K562 (cell line): ENCODE results near the gene NEB. TPM values are rescaled to one million over a fixed set of nuclear protein-coding genes. Genes with fewer than 3 reads are reported as not detected.

Experiments
- ARHGAP35 ChIP-seq: fragments of 450-650 bp; IDR thresholded peaks from 2 replicates; pipeline ENCODE4 v1.6.1; 2018; ENCODE audit not compliant: partially characterized antibody
- CCNT2 ChIP-seq: IDR thresholded peaks from 2 replicates; pipeline ENCODE4 v1.6.1; 2011; ENCODE audit warnings: borderline replicate concordance, low read depth, mild to moderate bottlenecking, moderate library complexity, mixed read lengths, low read length; ENCODE audit not compliant: insufficient read length; ENCODE audit errors: extremely low read depth
- CEBPZ ChIP-seq: fragments of 150-350 bp; IDR thresholded peaks from 2 replicates; pipeline ENCODE4 v1.6.1; 2014; ENCODE audit warnings: low read depth, mild to moderate bottlenecking, low read length, borderline replicate concordance
- ELK1 ChIP-seq: sonication (generic); formaldehyde crosslinking; IDR thresholded peaks from 2 replicates; pipeline ENCODE4 v1.8.1; 2022; ENCODE audit warnings: missing genetic modification reagents
- FOXJ2 ChIP-seq: fragments of 200-800 bp; sonication (Bioruptor generic); IDR thresholded peaks from 2 replicates; pipeline ENCODE4 v1.6.1; 2016; ENCODE audit warnings: missing genetic modification characterization, missing compliant biosample characterization
- JUN ChIP-seq, 2 experiments: sonication (generic) in 1 of 2; formaldehyde crosslinking in 1 of 2; IDR thresholded peaks; 2 replicates each; pipeline versions ENCODE4 v1.6.1 to v1.8.0; 2012 to 2022; ENCODE audit warnings: borderline replicate concordance in 2 of 2, mild to moderate bottlenecking in 2 of 2, improper control_type of control experiment in 1 of 2, low read depth in 1 of 2, low read length in 1 of 2, missing genetic modification reagents in 1 of 2
- KAT8 ChIP-seq: fragments of 450-650 bp; IDR thresholded peaks from 2 replicates; pipeline ENCODE4 v1.6.1; 2016; ENCODE audit warnings: low read depth, mild to moderate bottlenecking
- L3MBTL2 ChIP-seq: fragments of 450-650 bp; IDR thresholded peaks from 2 replicates; pipeline ENCODE4 v1.6.1; 2016; ENCODE audit warnings: mild to moderate bottlenecking, moderate library complexity
- MAFG ChIP-seq: fragments of 450-650 bp; conservative IDR thresholded peaks from 2 replicates; pipeline ENCODE4 v1.6.1; 2016; ENCODE audit warnings: missing genetic modification characterization, missing compliant biosample characterization
- MEF2D ChIP-seq: conservative IDR thresholded peaks from 2 replicates; pipeline ENCODE4 v1.6.1; 2016; ENCODE audit warnings: low read depth, missing genetic modification characterization, missing compliant biosample characterization
- NFE2L1 ChIP-seq: fragments of 450-650 bp; IDR thresholded peaks from 2 replicates; pipeline ENCODE4 v1.6.1; 2016; ENCODE audit warnings: missing genetic modification characterization, low read depth, mild to moderate bottlenecking, missing compliant biosample characterization, moderate library complexity, borderline replicate concordance
- SLC30A9 ChIP-seq: fragments of 250-450 bp; sonication (Bioruptor Pico); IDR thresholded peaks from 2 replicates; pipeline ENCODE4 v1.8.0; 2022; ENCODE audit warnings: mild to moderate bottlenecking, moderate library complexity
- SNRNP70 ChIP-seq: fragments of 200-400 bp; formaldehyde crosslinking; optimal IDR thresholded peaks from 2 replicates; pipeline ENCODE3; 2017; ENCODE audit warnings: low read depth, low read length
- SOX6 ChIP-seq: fragments of 450-650 bp; IDR thresholded peaks from 2 replicates; pipeline ENCODE4 v1.6.1; 2014; ENCODE audit warnings: mild to moderate bottlenecking
- TEAD4 ChIP-seq, 2 experiments: sonication (generic) in 1 of 2; formaldehyde crosslinking in 1 of 2; IDR thresholded peaks; 2 replicates each; pipeline versions ENCODE4 v1.6.1 to v1.8.0; 2012 to 2022; ENCODE audit warnings: borderline replicate concordance in 1 of 2, inconsistent platforms in 1 of 2, low read length in 1 of 2, mild to moderate bottlenecking in 1 of 2, missing genetic modification reagents in 1 of 2
- XRCC4 ChIP-seq: IDR thresholded peaks from one replicate; pipeline ENCODE4 v1.6.1; 2011; ENCODE audit not compliant: insufficient read depth, insufficient read length; ENCODE audit errors: extremely low read depth
- ZBTB34 ChIP-seq: fragments of 250-450 bp; sonication (Bioruptor Pico); IDR thresholded peaks from 2 replicates; pipeline ENCODE4 v1.8.0; 2021; ENCODE audit warnings: mild to moderate bottlenecking, moderate library complexity
- ZNF12 ChIP-seq: sonication (generic); formaldehyde crosslinking; IDR thresholded peaks from 2 replicates; pipeline ENCODE4 v1.4.0; 2020; ENCODE audit warnings: mild to moderate bottlenecking, missing genetic modification reagents
- ZNF3 ChIP-seq: fragments of 250-450 bp; sonication (Bioruptor Pico); IDR thresholded peaks from 2 replicates; pipeline ENCODE4 v1.5.0; 2021; ENCODE audit warnings: mild to moderate bottlenecking, moderate library complexity
- ZNF347 ChIP-seq: fragments of 450-650 bp; formaldehyde crosslinking; IDR thresholded peaks from 2 replicates; pipeline ENCODE4 v1.4.0; 2020; ENCODE audit warnings: low read depth, mild to moderate bottlenecking, moderate library complexity
- ZNF584 ChIP-seq: fragments of 200-800 bp; sonication (Bioruptor generic); IDR thresholded peaks from 2 replicates; pipeline ENCODE4 v1.6.1; 2016; ENCODE audit warnings: low read depth, mild to moderate bottlenecking, missing genetic modification characterization, missing compliant biosample characterization
- ZNF76 ChIP-seq: fragments of 250-450 bp; sonication (Bioruptor Pico); IDR thresholded peaks from 2 replicates; pipeline ENCODE4 v1.4.0; 2020; ENCODE audit warnings: mild to moderate bottlenecking, moderate library complexity, borderline replicate concordance
- polyA plus RNA-seq, 8 experiments: library from polyadenylated mRNA; depleted of rRNA in 4 of 8; stranded (reverse) in 5 of 8; unstranded in 3 of 8; fragments of >200 nt; fragmentation: Nextera tagmentation in 2 of 8; fragmentation: Illumina TruSeq in 1 of 8; extraction: Ambion mirVana in 2 of 8; extraction: Trizol in 1 of 8; gene quantifications; 2 replicates each; pipeline versions ENCODE4 v1.2.1 to v1.2.3, GENCODE V29; 2011 to 2014; ENCODE audit warnings: inconsistent platforms in 1 of 8, missing spikeins in 1 of 8
- total RNA-seq, 7 experiments: library from RNA; depleted of rRNA in 6 of 7; stranded (reverse); fragments of >200 nt in 6 of 7; fragmentation: Illumina TruSeq in 2 of 7; extraction: Trizol in 2 of 7; gene quantifications; 2 replicates each; pipeline versions ENCODE4 v1.2.1 to v1.2.3, GENCODE V29; 2011 to 2021; ENCODE audit warnings: low replicate concordance in 1 of 7

Gene NEB
- total and polyA plus RNA-seq, 9 of the 15 experiments (the other 6 are each of a cell fraction or from before 2014, with no cell fraction given): 1.7 to 3.8 (median 2.9) TPM

- TF ChIP-seq ZBTB34 (CRISPR knock-in tag) (no peak), FOXJ2 (no peak), JUN (IDR thresholded peaks at IDR 0.05; ENCODE audit: borderline replicate concordance, low read depth, low read length) (0 out of 2 replicates have a peak, but pooled peaks have one; percentile 19), JUN (CRISPR knock-in tag; IDR thresholded peaks at IDR 0.05; ENCODE audit: borderline replicate concordance) (no peak), CEBPZ (no peak), SNRNP70 (no peak), SLC30A9 (CRISPR knock-in tag) (no peak), ZNF3 (CRISPR knock-in tag) (peak; percentile 53; the same call in 1 of the 2 replicates), KAT8 (no peak), L3MBTL2 (peak; percentile 25; the same call in 1 of the 2 replicates), ELK1 (CRISPR knock-in tag) (no peak), NFE2L1 (no peak), ZNF584 (CRISPR knock-in tag) (0 out of 2 replicates have a peak, but pooled peaks have one; percentile 16), ARHGAP35 (no peak), MAFG (tag) (no peak), ZNF76 (CRISPR knock-in tag) (no peak), MEF2D (tag) (no peak), ZNF12 (no peak), TEAD4 (IDR thresholded peaks at IDR 0.05; ENCODE audit: low read length) (peak; percentile 59; the same call in 1 of the 2 replicates), TEAD4 (CRISPR knock-in tag; IDR thresholded peaks at IDR 0.05; ENCODE audit: borderline replicate concordance) (no peak), XRCC4 (no peak), SOX6 (peak; percentile 58; the same call in 1 of the 2 replicates), ZNF347 (CRISPR knock-in tag) (no peak), CCNT2 (no peak)
Observed at GRCh38 chr2:151614606-151615306, 119.5 kb downstream of the NEB start (continued).
